Activated CD8-positive, alpha-beta T cell treated with anti-CD3 and anti-CD28 coated beads, Interleukin-2, amount 10 ng/mL, durations not matched to agents 7 days and 5 days (primary cell): ENCODE measurements around the gene CXCR6. TPM values are rescaled to one million over a fixed set of nuclear protein-coding genes. Genes with fewer than 3 reads are reported as not detected.

Source experiments
- ATAC-seq: fragments of 150-1000 bp; cut with Tn5 transposase; one replicate; pipeline ENCODE4 v1.10.0; 2021; ENCODE audit warnings: moderate library complexity
- CTCF ChIA-PET: fragments of 350-600 bp; sonication (Branson Sonifier 250); formaldehyde crosslinking; loops from one replicate; lab custom pipeline; 2021; ENCODE audit warnings: antibody characterized with exemption; lab: Charles Lee
- POLR2A ChIA-PET: fragments of 350-600 bp; sonication (Branson Sonifier 250); formaldehyde crosslinking; loops from one replicate; lab custom pipeline; 2021; ENCODE audit warnings: antibody characterized with exemption; lab: Charles Lee
- DNase-seq: peaks from one replicate; pipeline ENCODE4 v3.0.0-alpha.2; 2020
- H3K27ac Mint-ChIP-seq: one replicate; pipeline ENCODE4 v1.8.0; 2021; ENCODE audit warnings: mild to moderate bottlenecking, mixed read lengths
- H3K27me3 Mint-ChIP-seq: one replicate; pipeline ENCODE4 v1.8.0; 2021; ENCODE audit warnings: low read depth, mixed read lengths
- H3K36me3 Mint-ChIP-seq: one replicate; pipeline ENCODE4 v1.8.0; 2021; ENCODE audit warnings: low read depth, mixed read lengths
- H3K4me1 Mint-ChIP-seq: one replicate; pipeline ENCODE4 v1.8.0; 2021; ENCODE audit warnings: low read depth, mixed read lengths
- H3K4me3 Mint-ChIP-seq: one replicate; pipeline ENCODE4 v1.8.0; 2021; ENCODE audit warnings: mild to moderate bottlenecking, mixed read lengths
- H3K9me3 Mint-ChIP-seq: one replicate; pipeline ENCODE4 v1.8.0; 2022; ENCODE audit warnings: mixed read lengths; ENCODE audit not compliant: insufficient read depth
- total RNA-seq, 2 experiments: library from RNA; stranded (reverse); gene quantifications; one replicate each; pipeline ENCODE4 v1.2.3, GENCODE V29; 2021

CXCR6 gene
- total RNA-seq, 2 experiments from 2014 or later = 26.5 to 27.6 TPM

- H3K36me3 Mint-ChIP-seq = peaks cover 4% of the 10 kb centered on the region
- POLR2A ChIA-PET = no interaction called here
- DNase-seq (no peak), ATAC-seq (no peak)
- peaks cover 39% of the 10 kb centered on the region for H3K4me1 Mint-ChIP-seq
- CTCF ChIA-PET = interaction anchor here (0.6 kb wide), 1 partner anchor 17 kb away, joined by 3 read pairs; no protein-coding TSS in a partner anchor
- H3K4me3 Mint-ChIP-seq = no peak overlapping the region
- H3K27ac Mint-ChIP-seq = no peak overlapping the region
- peaks cover 38% of the 10 kb centered on the region for H3K27me3 Mint-ChIP-seq
- peaks cover 3% of the 10 kb centered on the region for H3K9me3 Mint-ChIP-seq
Measured at GRCh38 chr3:45910892-45911291, 32.4 kb upstream of the CXCR6 start.

GRCh38 chr3:45911511-45912226 is 31.6 kb upstream of the CXCR6 start:
- ATAC-seq (no peak), DNase-seq (no peak)
- POLR2A ChIA-PET = no interaction called here
- CTCF ChIA-PET = interaction anchor here (0.6 to 1.1 kb wide), 3 partner anchors 8 to 166 kb away, joined by 3 to 4 read pairs (median 3); no protein-coding TSS in a partner anchor
- Mint-ChIP-seq H3K36me3 (peaks cover 2% of the 10 kb centered on the region), H3K4me3 (no peak overlapping the region), H3K27me3 (peaks cover 38% of the 10 kb centered on the region), H3K9me3 (peaks cover 2% of the 10 kb centered on the region), H3K4me1 (peaks cover 47% of the 10 kb centered on the region), H3K27ac (no peak overlapping the region)

GRCh38 chr3:45912435-45912834 is 30.8 kb upstream of the CXCR6 start:
- peaks cover 35% of the 10 kb centered on the region for H3K27me3 Mint-ChIP-seq
- H3K4me3 Mint-ChIP-seq = no peak overlapping the region
- peaks cover 52% of the 10 kb centered on the region for H3K4me1 Mint-ChIP-seq
- no peak for ATAC-seq
- ChIA-PET POLR2A (no interaction called here), CTCF (interaction anchor here (0.6 to 1.6 kb wide), 5 partner anchors 26 to 296 kb away, joined by 3 to 4 read pairs (median 4); partner anchors contain the start of gene CCR1)
- no peaks in the 10 kb centered on the region for H3K9me3 Mint-ChIP-seq
- DNase-seq = no peak
- H3K27ac Mint-ChIP-seq = no peak overlapping the region
- peaks cover 1% of the 10 kb centered on the region for H3K36me3 Mint-ChIP-seq

GRCh38 chr3:45914362-45915058 is 28.8 kb upstream of the CXCR6 start:
- CTCF ChIA-PET = interaction anchor here (0.8 to 1.6 kb wide), 2 partner anchors 14 to 15 kb away, joined by 3 to 5 read pairs; no protein-coding TSS in a partner anchor
- Mint-ChIP-seq H3K4me3 (no peak overlapping the region), H3K9me3 (no peaks in the 10 kb centered on the region), H3K4me1 (peaks cover 37% of the 10 kb centered on the region), H3K36me3 (peaks cover 17% of the 10 kb centered on the region), H3K27me3 (peaks cover 32% of the 10 kb centered on the region), H3K27ac (no peak overlapping the region)
- POLR2A ChIA-PET = no interaction called here
- DNase-seq = no peak
- no peak for ATAC-seq

GRCh38 chr3:45915059-45915439 is 28.2 kb upstream of the CXCR6 start:
- peak overlapping the region; percentile 50 for H3K27ac Mint-ChIP-seq
- DNase-seq (no peak), ATAC-seq (no peak)
- ChIA-PET CTCF (interaction anchor here (0.8 to 1.6 kb wide), 3 partner anchors 13 to 74 kb away, joined by 3 to 5 read pairs (median 3); partner anchors contain the start of gene LZTFL1), POLR2A (no interaction called here)
- H3K4me1 Mint-ChIP-seq = peaks cover 36% of the 10 kb centered on the region
- peaks cover 17% of the 10 kb centered on the region for H3K36me3 Mint-ChIP-seq
- H3K9me3 Mint-ChIP-seq = no peaks in the 10 kb centered on the region
- peak overlapping the region; percentile 67 for H3K4me3 Mint-ChIP-seq
- H3K27me3 Mint-ChIP-seq = peaks cover 28% of the 10 kb centered on the region

GRCh38 chr3:45915518-45916231 is 27.6 kb upstream of the CXCR6 start:
- peaks cover 33% of the 10 kb centered on the region for H3K4me1 Mint-ChIP-seq
- POLR2A ChIA-PET = no interaction called here
- H3K9me3 Mint-ChIP-seq = no peaks in the 10 kb centered on the region
- ATAC-seq (peak; percentile 94), DNase-seq (peak; percentile 78)
- CTCF ChIA-PET = interaction anchor here (0.8 to 1.6 kb wide), 3 partner anchors 13 to 74 kb away, joined by 3 to 5 read pairs (median 3); partner anchors contain the start of gene LZTFL1
- peak overlapping the region; percentile 50 for H3K27ac Mint-ChIP-seq
- peaks cover 25% of the 10 kb centered on the region for H3K27me3 Mint-ChIP-seq
- H3K4me3 Mint-ChIP-seq = peak overlapping the region; percentile 67
- peaks cover 22% of the 10 kb centered on the region for H3K36me3 Mint-ChIP-seq

GRCh38 chr3:45917146-45917898 is 25.9 kb upstream of the CXCR6 start:
- peaks cover 41% of the 10 kb centered on the region for H3K4me1 Mint-ChIP-seq
- no peaks in the 10 kb centered on the region for H3K9me3 Mint-ChIP-seq
- H3K36me3 Mint-ChIP-seq = peaks cover 34% of the 10 kb centered on the region
- ChIA-PET POLR2A (no interaction called here), CTCF (no interaction called here)
- DNase-seq = no peak
- ATAC-seq = no peak
- no peak overlapping the region for H3K4me3 Mint-ChIP-seq
- H3K27ac Mint-ChIP-seq = no peak overlapping the region
- H3K27me3 Mint-ChIP-seq = peaks cover 17% of the 10 kb centered on the region

- Mint-ChIP-seq H3K4me1 (peaks cover 26% of the 10 kb centered on the region), H3K9me3 (no peaks in the 10 kb centered on the region), H3K27ac (peak overlapping the region; percentile 66), H3K36me3 (peaks cover 61% of the 10 kb centered on the region), H3K4me3 (no peak overlapping the region), H3K27me3 (no peaks in the 10 kb centered on the region)
- ChIA-PET POLR2A (no interaction called here), CTCF (interaction anchor here (0.7 to 3.9 kb wide), 4 partner anchors 9 to 423 kb away, joined by 3 to 21 read pairs (median 8); no protein-coding TSS in a partner anchor)
- no peak for ATAC-seq
- DNase-seq = no peak
Measured at GRCh38 chr3:45921158-45922038, 21.9 kb upstream of the CXCR6 start.

GRCh38 chr3:45922039-45922326 is 21.3 kb upstream of the CXCR6 start:
- H3K4me3 Mint-ChIP-seq = no peak overlapping the region
- no peak for DNase-seq
- H3K9me3 Mint-ChIP-seq = no peaks in the 10 kb centered on the region
- peaks cover 65% of the 10 kb centered on the region for H3K36me3 Mint-ChIP-seq
- ChIA-PET CTCF (interaction anchor here (3.9 kb wide), 1 partner anchor 157 kb away, joined by 21 read pairs; no protein-coding TSS in a partner anchor), POLR2A (no interaction called here)
- no peak for ATAC-seq
- no peaks in the 10 kb centered on the region for H3K27me3 Mint-ChIP-seq
- H3K4me1 Mint-ChIP-seq = peaks cover 20% of the 10 kb centered on the region
- peak overlapping the region; percentile 66 for H3K27ac Mint-ChIP-seq

GRCh38 chr3:45922950-45923590 is 20.2 kb upstream of the CXCR6 start:
- POLR2A ChIA-PET = interaction anchor here (0.8 kb wide), 1 partner anchor 327 kb away, joined by 3 read pairs; no protein-coding TSS in a partner anchor
- DNase-seq (no peak), ATAC-seq (no peak)
- no peak overlapping the region for H3K27ac Mint-ChIP-seq
- H3K9me3 Mint-ChIP-seq = no peaks in the 10 kb centered on the region
- H3K27me3 Mint-ChIP-seq = no peaks in the 10 kb centered on the region
- H3K36me3 Mint-ChIP-seq = peaks cover 69% of the 10 kb centered on the region
- CTCF ChIA-PET = interaction anchor here (3.9 kb wide), 1 partner anchor 156 kb away, joined by 21 read pairs; no protein-coding TSS in a partner anchor
- H3K4me1 Mint-ChIP-seq = peaks cover 12% of the 10 kb centered on the region
- H3K4me3 Mint-ChIP-seq = no peak overlapping the region
